GM18909 (cell line): Measurements from ENCODE around the gene SUPT3H.
"Not testable (repeated sequence)": the region's sequence is repeated elsewhere in the genome, so short reads cannot be mapped to it uniquely, and the experiment has no call there.

ENCODE experiments used
- ATAC-seq: cut with Tn5 transposase; IDR thresholded peaks from one replicate; pipeline ENCODE4 v1.9.1; 2021; ENCODE audit warnings: mild to moderate bottlenecking; ENCODE audit not compliant: unreplicated experiment, poor library complexity

Gene SUPT3H

GRCh38 chr6:44865184-44865583 lies 512.5 kb downstream of the SUPT3H start:
- ATAC-seq = not testable (repeated sequence)

GRCh38 chr6:44859901-44860410 lies 517.8 kb downstream of the SUPT3H start:
- ATAC-seq = no peak

DNA sequence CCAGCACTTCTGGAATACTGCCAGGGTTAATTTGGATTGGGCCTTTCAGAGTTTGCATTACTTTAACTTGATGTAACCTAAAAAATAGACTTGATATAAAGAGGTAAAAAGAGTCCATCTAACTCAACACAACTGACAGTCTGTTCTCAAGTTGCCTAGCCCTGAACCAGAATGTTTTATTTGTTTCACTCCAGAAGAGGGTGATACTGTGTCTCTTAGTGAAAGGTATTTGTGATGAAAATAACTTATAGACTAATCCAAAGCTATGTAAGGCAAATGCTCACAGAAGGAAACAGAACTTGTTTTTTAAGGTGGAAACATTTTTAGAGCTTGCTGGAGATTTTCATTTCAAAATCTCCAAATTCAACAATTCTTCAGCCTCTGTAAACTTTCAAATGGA lies 518.7 kb downstream of the SUPT3H start:
- ATAC-seq = no peak

DNA sequence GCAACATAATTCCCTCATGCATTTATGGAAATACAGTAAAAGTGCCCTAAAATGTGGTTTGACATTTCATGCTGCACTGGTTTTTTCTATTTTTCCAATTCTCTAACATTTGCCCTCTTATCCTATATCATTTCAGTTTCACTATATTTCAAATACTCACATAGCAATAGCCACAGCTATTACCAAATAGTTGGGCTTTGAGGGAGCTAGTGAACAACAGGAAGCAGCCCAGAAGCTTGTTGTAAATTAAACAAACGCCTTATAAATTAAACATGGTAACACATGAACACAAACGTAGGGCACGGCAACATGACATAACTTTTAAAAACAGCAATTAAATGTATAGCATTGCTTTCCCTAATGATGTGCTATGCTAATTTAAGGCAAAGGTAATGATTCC lies 521.3 kb downstream of the SUPT3H start:
- ATAC-seq = no peak

DNA sequence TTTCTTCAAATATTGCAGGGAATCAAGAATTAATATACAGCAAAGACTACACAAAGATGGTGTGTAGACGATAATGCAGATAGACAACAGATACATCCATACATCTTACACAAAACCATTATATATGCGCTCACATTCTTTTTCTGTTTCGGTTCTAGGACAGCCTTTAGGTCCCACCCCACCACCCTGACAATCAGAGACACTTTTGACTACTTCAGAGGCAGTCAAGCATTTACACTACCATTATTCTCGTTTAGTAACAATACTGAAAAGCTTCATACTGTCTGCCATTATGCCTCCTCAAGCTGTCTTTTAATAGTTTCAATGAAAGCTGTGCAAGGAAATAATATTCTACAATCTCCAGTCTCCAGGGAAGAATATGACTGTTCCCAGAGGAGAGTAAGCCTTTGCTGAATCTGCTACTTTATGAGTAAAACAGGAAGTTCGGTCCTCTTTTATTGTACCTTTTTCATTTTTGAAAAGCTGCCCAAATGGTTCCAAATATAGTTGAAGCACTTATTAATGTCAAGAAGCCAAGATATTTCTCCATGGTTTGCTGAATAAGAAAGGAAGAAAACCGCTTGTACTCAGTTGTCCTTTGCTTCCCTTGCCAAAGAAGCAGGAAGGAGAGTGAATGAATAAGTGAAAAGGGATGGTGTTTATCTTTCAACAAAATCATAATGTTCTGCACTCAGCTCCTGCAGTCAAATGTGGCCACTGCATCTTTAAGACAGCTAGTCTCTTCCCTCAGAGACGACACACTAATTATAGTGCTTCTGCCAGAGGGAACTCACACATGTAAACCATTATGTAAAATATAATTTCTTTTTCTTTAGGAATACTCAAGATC lies 521.9 kb downstream of the SUPT3H start:
- no peak for ATAC-seq

- ATAC-seq = no peak
Observed at GRCh38 chr6:44854712-44855443, 522.9 kb downstream of the SUPT3H start.

- ATAC-seq = no peak
Observed at GRCh38 chr6:44851176-44851575, 526.6 kb downstream of the SUPT3H start.

DNA sequence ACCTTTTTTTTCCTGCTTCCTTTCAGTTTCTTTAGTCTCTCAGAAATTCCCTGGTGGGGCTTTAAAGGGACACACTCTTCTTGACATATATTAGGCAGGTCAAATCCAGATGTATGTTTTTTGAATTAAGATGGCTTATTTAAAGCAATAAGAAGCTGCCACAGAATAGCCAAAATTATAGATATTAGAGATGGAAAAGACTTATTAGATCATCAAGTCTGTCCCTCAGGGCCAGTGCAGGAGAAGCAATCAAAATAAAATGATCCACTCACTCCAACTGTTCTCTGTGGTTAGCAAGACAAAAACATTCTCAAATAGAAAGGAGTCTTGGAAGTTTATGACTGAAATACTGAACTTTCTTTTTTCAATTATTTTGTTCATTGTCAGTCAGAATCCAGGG lies 527.4 kb downstream of the SUPT3H start:
- ATAC-seq = no peak

- ATAC-seq = no peak
Observed at GRCh38 chr6:44849806-44850205, 527.9 kb downstream of the SUPT3H start.

DNA sequence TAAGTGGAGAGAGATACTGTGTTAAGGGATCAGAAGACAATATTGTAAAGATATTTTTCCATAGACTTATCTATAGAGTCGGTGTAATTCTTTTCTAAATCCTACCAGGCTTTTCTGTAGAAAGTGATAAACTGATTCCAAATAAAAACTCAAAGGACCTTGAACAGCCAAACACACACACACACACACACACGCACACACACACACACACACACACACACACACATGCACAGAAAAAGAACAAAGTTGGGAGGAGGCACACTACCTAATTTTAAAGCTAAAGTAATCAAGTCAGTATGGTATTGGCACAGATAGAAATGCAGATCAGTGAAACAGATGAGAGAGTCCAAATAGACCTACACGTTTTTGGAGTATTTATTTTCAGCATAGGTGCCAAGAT lies 534.0 kb downstream of the SUPT3H start:
- ATAC-seq = no peak

DNA sequence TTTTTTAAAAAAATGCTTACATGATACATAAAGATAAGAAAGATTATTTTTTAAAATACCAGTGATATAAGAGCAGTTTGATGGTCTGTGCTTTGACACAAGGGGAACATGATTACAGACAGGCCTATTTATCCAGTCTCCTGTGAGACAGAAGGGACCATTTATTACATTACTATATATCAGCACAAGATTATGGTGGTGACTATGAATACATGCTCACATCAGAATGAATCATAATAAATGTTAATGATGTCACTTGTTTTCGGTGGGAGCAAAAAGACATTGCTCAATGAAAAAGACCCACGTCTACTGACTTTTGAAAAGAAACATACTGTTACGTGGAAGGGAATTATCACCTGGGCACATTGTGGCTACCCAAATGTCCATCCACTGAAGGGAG lies 535.1 kb downstream of the SUPT3H start:
- ATAC-seq = no peak

GRCh38 chr6:44841829-44842228 lies 535.9 kb downstream of the SUPT3H start:
- no peak for ATAC-seq

GRCh38 chr6:44837741-44838140 lies 540.0 kb downstream of the SUPT3H start:
- no peak for ATAC-seq

GRCh38 chr6:44837255-44837654 lies 540.5 kb downstream of the SUPT3H start:
- ATAC-seq = no peak

DNA sequence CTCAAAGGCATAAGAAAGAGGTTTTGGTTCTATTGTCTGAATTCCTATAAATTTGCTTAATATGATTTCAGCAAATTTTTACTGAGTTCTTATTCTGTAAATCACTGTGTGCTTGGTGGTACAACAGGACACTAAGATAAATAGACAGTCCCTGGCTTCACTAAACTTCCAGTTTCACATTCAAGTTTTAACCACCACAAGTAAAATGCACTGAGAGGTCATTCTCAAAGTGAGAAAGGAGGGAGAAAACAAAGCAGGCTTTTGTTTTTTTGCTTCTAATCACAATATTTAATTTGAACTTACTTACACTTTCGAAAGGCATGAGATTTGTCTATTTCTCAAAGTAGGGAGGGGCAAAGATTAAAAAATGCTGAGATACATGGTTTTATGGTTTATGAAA lies 544.5 kb downstream of the SUPT3H start:
- ATAC-seq = peak; percentile 81

- no peak for ATAC-seq
Observed at GRCh38 chr6:44831002-44831610, 546.6 kb downstream of the SUPT3H start.

- peak; percentile 48 for ATAC-seq
Observed at GRCh38 chr6:44829836-44830235, 547.9 kb downstream of the SUPT3H start.

DNA sequence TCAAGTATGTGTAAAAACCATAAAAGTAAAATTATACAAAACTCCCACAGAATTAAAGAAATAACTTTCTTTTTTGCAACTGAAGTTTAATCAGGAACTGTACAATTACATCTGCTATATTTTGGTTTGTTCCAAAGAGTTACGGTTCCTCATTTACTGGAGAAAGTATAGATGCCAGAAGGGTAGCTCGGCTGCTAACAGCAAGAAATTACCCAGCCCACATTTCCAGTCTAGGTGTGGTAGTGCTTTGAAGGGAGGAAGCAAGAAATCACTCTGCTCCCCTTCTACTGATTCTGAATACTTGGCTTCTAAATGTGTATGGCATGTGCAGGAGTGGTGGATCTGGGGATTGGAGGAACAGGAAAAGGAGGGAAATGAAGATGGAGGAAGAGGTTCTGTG lies 549.0 kb downstream of the SUPT3H start:
- no peak for ATAC-seq

DNA sequence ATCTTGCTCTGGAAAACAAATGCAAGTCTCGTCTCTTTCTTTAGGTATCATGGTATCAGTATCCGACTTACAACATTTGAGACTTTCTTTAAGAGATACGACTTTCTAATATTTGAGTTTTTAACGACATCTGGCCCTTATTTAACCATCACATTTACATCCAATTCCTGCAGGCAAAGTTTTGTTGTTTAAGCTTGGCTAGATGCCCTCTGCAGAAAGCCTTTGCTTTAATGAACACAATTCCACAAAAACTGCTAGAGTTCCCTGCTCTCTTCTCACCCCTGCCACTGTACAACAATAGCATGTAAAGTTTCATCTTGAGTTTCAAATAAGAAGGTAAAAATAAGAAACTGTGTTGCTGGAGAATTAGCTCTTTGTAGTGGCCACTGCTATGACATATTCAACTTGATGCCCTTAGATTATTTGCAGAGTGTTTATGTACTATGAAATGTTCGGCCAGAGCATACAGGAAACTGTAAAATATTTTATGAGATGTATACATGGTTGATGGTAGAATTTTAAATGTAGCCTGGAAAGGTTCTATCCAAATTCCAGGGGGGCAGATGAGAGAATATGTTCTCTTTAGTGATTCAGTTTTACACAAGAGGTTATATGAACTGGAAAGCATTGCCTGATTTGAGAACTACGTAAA lies 551.6 kb downstream of the SUPT3H start:
- ATAC-seq = no peak

GRCh38 chr6:44825273-44825672 lies 552.5 kb downstream of the SUPT3H start:
- no peak for ATAC-seq

- no peak for ATAC-seq
Observed at GRCh38 chr6:44824567-44824966, 553.2 kb downstream of the SUPT3H start.
